PFSK-1 (cell line): ENCODE results near the gene UCKL1.

ENCODE experiments used
- POLR2AphosphoS5 ChIP-seq: IDR thresholded peaks from 2 replicates; pipeline ENCODE4 v1.6.1; 2012; ENCODE audit warnings: low read depth, mild to moderate bottlenecking, control low read depth, low read length, moderate library complexity
- TAF1 ChIP-seq: IDR thresholded peaks from 2 replicates; pipeline ENCODE4 v1.6.1; 2012; ENCODE audit warnings: low read length, control low read depth, borderline replicate concordance; ENCODE audit not compliant: insufficient read depth

GRCh38 chr20:63895952-63896263 is 60.3 kb downstream of the UCKL1 start:
- no peak for TF ChIP-seq TAF1
- TF ChIP-seq POLR2AphosphoS5: no peak
